Right lobe of liver (tissue), 4 donors: ENCODE measurements around the gene KCNH2.

Experiments used
- POLR2A ChIP-seq: fragments of 450-650 bp; IDR thresholded peaks from one replicate; pipeline ENCODE4 v1.6.1; 2017; ENCODE audit warnings: antibody characterized with exemption, mild to moderate bottlenecking
- TF ChIP-seq, protein P1 (sequence below), 4 donors: fragments of 200-600 bp in 3 of 4; fragments of 450-650 bp in 1 of 4; IDR thresholded peaks; one replicate each; pipeline versions ENCODE4 v1.5.1 to v1.8.0; 2016 to 2022; ENCODE audit warnings: antibody characterized with exemption in 4 of 4, mild to moderate bottlenecking in 2 of 4
- donor health status: DM: no; HTN: no; CAD: no.
- donor health status: DM: no; HTN: no; CAD: no.
- donor health status: DM: no; HTN: yes; CAD: no.

GRCh38 chr7:150924369-150924781, 53.7 kb downstream of the KCNH2 start:
- TF ChIP-seq POLR2A, result no peak
- TF ChIP-seq, protein P1, sequence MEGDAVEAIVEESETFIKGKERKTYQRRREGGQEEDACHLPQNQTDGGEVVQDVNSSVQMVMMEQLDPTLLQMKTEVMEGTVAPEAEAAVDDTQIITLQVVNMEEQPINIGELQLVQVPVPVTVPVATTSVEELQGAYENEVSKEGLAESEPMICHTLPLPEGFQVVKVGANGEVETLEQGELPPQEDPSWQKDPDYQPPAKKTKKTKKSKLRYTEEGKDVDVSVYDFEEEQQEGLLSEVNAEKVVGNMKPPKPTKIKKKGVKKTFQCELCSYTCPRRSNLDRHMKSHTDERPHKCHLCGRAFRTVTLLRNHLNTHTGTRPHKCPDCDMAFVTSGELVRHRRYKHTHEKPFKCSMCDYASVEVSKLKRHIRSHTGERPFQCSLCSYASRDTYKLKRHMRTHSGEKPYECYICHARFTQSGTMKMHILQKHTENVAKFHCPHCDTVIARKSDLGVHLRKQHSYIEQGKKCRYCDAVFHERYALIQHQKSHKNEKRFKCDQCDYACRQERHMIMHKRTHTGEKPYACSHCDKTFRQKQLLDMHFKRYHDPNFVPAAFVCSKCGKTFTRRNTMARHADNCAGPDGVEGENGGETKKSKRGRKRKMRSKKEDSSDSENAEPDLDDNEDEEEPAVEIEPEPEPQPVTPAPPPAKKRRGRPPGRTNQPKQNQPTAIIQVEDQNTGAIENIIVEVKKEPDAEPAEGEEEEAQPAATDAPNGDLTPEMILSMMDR (IDR thresholded peaks at IDR 0.05), result no peak
